Sigmoid colon (tissue), 7 donors: ENCODE measurements around the gene TRIM39. TPM values are rescaled to one million over a fixed set of nuclear protein-coding genes. Genes with fewer than 3 reads are reported as not detected.

ENCODE experiments used
- DNase-seq: peaks from one replicate; pipeline ENCODE4 v3.0.0-alpha.2; 2019
- H3K27ac ChIP-seq, 4 donors: fragments of 200-600 bp; sonication (generic); one replicate each; pipeline ENCODE4 v1.5.1; 2016 to 2019; ENCODE audit warnings: mild to moderate bottlenecking in 1 of 4
- H3K27me3 ChIP-seq, 3 donors: fragments of 200-600 bp; sonication (generic); one replicate each; pipeline ENCODE4 v1.5.1; 2019; ENCODE audit warnings: mild to moderate bottlenecking in 1 of 3
- H3K36me3 ChIP-seq, 4 donors: fragments of 200-600 bp; sonication (generic); one replicate each; pipeline ENCODE4 v1.5.1; 2016 to 2019
- H3K4me1 ChIP-seq, 4 donors: fragments of 200-600 bp; sonication (generic); one replicate each; pipeline ENCODE4 v1.5.1; 2017 to 2019
- H3K4me3 ChIP-seq, 4 donors: fragments of 200-600 bp; sonication (generic); one replicate each; pipeline ENCODE4 v1.5.1; 2017 to 2019; ENCODE audit warnings: mild to moderate bottlenecking in 2 of 4, moderate library complexity in 1 of 4
- H3K9me3 ChIP-seq, 4 donors: fragments of 200-600 bp in 3 of 4; sonication (generic) in 3 of 4; one replicate each; pipeline versions ENCODE4 v1.5.1 to v1.6.1; 2013 to 2019
- EP300 ChIP-seq, 4 donors: sonication (generic); formaldehyde crosslinking; IDR thresholded peaks; one replicate each; pipeline ENCODE4 v1.6.1; 2017; ENCODE audit warnings: antibody characterized with exemption in 4 of 4
- POLR2A ChIP-seq, 2 donors: fragments of 450-650 bp; IDR thresholded peaks; one replicate each; pipeline ENCODE4 v1.6.1; 2016; ENCODE audit warnings: antibody characterized with exemption in 2 of 2, mild to moderate bottlenecking in 2 of 2, moderate library complexity in 2 of 2
- POLR2AphosphoS5 ChIP-seq, 4 donors: sonication (generic); formaldehyde crosslinking; IDR thresholded peaks; one replicate each; pipeline ENCODE4 v1.6.1; 2017; ENCODE audit warnings: antibody characterized with exemption in 4 of 4
- WGBS, 2 donors: extraction: QIAGEN DNeasy Blood & Tissue Kit; methylation state at CpG; one replicate each; pipeline ENCODE4 v1.1.7; 2013; 5-methylcytosine and 5-hydroxymethylcytosine counted together
- intact Hi-C: fragments of 100-400 bp; cut with DNase I; formaldehyde crosslinking; loops from one replicate; pipeline ENCODE4 v1.15.1; 2023
- polyA plus RNA-seq, 3 donors: library from polyadenylated mRNA; stranded (reverse); fragments of 200-250 nt; gene quantifications; one replicate each; pipeline ENCODE4 v1.2.3, GENCODE V29; 2013
- small RNA-seq, 3 donors: library from RNA; depleted of rRNA; stranded (forward); fragments of <200 nt; gene quantifications; one replicate each; pipeline ENCODE3, GENCODE V24; 2016
- total RNA-seq, 4 donors: library from RNA; depleted of rRNA; stranded (reverse); fragments of >200 nt; gene quantifications; one replicate each; pipeline ENCODE4 v1.1.0, GENCODE V29; 2016
- TF ChIP-seq, protein P1 (sequence below), 4 experiments: fragments of 450-650 bp in 3 of 4; fragments of 200-600 bp in 1 of 4; IDR thresholded peaks; one replicate each; pipeline ENCODE4 v1.5.1; 2016 to 2019; ENCODE audit warnings: antibody characterized with exemption in 4 of 4, mild to moderate bottlenecking in 3 of 4, moderate library complexity in 2 of 4
- donor health status: healthy with polysubstance abuse.
- donor health status: Bipolar disorder and iron deficiency.
- donor health status: healthy.

Gene TRIM39
- total and polyA plus RNA-seq, 7 donors: 5.1 to 23.2 (median 11.9) TPM

DNA sequence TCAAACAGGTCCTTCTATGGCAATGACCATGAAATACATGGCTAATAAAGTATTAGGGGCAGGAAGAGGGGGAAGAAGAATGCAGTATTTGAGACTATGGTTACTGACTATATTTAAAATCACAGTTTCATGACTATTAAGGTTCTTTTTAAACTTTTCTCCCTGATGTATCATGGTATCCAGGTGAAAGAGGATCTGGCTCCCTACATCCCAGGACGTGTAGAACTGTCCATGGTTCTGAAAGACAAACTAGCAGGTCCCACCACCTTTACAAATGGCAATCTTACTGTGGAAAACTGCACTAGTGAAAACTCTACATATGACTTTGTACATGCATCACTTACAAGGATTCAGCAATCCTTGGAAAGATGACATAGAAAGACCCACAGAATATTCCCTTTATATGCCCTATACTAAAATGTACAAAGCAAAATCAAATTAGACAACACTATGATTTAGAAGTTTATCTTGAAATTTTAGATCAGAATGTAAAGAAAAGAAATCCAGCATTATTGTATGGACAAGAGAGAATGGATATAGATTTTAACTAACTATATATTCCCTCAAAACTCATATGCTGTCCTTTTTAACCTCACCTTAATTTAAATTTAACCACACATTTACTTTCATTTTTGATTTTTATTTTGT lies 51.7 kb downstream of the TRIM39 start:
- TF ChIP-seq EP300 (IDR thresholded peaks at IDR 0.05): no peak
- TF ChIP-seq, protein P1, sequence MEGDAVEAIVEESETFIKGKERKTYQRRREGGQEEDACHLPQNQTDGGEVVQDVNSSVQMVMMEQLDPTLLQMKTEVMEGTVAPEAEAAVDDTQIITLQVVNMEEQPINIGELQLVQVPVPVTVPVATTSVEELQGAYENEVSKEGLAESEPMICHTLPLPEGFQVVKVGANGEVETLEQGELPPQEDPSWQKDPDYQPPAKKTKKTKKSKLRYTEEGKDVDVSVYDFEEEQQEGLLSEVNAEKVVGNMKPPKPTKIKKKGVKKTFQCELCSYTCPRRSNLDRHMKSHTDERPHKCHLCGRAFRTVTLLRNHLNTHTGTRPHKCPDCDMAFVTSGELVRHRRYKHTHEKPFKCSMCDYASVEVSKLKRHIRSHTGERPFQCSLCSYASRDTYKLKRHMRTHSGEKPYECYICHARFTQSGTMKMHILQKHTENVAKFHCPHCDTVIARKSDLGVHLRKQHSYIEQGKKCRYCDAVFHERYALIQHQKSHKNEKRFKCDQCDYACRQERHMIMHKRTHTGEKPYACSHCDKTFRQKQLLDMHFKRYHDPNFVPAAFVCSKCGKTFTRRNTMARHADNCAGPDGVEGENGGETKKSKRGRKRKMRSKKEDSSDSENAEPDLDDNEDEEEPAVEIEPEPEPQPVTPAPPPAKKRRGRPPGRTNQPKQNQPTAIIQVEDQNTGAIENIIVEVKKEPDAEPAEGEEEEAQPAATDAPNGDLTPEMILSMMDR (IDR thresholded peaks at IDR 0.05): no peak
- TF ChIP-seq POLR2AphosphoS5 (IDR thresholded peaks at IDR 0.05): no peak
- no peak for TF ChIP-seq POLR2A (IDR thresholded peaks at IDR 0.05)
- no peak for DNase-seq
- H3K27ac ChIP-seq: no peak overlapping the region
- H3K36me3 ChIP-seq: no peaks in the 10 kb centered on the region
- 0% methylated on average over 1 of the region's 1 CpG for WGBS, 2 donors
- H3K4me1 ChIP-seq: no peaks in the 10 kb centered on the region
- intact Hi-C loops: no loop called here
- H3K4me3 ChIP-seq: no peak overlapping the region
- peaks cover 0 to 22% (median 0%) of the 10 kb centered on the region in 3 donors for H3K27me3 ChIP-seq
- H3K9me3 ChIP-seq: no peaks in the 10 kb centered on the region

DNA sequence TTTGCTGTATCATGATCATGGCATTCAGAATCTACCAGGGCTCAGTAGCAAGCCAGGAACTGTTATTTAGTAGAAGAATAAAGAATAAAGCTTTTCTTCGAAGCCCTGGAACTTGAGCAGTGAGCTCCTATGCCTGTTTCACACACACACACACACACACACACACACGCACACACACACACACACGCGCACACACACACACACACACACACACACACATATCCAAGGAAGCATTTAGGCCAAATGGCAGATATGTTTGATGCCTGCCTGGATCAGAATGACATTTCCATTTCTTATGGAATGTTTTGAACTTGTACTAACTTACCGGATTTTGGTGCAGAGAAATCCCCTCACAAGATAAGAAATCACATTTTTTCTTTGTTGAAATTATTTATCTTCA lies 53.7 kb downstream of the TRIM39 start:
- H3K36me3 ChIP-seq: no peaks in the 10 kb centered on the region
- H3K27me3 ChIP-seq: peaks cover 0 to 42% (median 0%) of the 10 kb centered on the region in 3 donors
- TF ChIP-seq POLR2AphosphoS5 (IDR thresholded peaks at IDR 0.05) (no peak), EP300 (IDR thresholded peaks at IDR 0.05) (no peak), POLR2A (IDR thresholded peaks at IDR 0.05) (no peak)
- TF ChIP-seq, protein P1 (IDR thresholded peaks at IDR 0.05): no peak
- no peak overlapping the region for H3K27ac ChIP-seq
- WGBS, 2 donors: 60% methylated on average over 5 of the region's 5 CpGs
- DNase-seq: no peak
- no peaks in the 10 kb centered on the region for H3K4me1 ChIP-seq
- intact Hi-C loops: no loop called here
- no peaks in the 10 kb centered on the region for H3K9me3 ChIP-seq
- H3K4me3 ChIP-seq: no peak overlapping the region

DNA sequence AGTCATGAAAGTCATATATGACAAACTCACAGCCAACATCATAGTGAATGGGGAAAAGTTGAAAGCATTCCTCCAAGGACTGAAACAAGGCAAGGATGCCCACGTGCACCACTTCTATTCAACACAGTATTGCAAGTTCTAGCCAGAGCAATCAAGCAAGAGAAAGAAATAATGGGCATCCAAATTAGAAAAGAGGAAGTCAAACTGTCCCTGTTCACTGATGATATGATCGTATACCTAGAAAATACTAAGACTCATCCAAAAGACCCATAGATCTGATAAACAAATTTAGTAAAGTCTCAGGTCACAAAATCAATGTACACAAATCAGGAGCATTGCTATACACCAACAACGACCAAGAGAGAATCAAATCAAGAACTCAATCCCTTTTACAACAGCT lies 59.4 kb downstream of the TRIM39 start:
- H3K27me3 ChIP-seq: peaks cover 0 to 53% (median 0%) of the 10 kb centered on the region in 3 donors

DNA sequence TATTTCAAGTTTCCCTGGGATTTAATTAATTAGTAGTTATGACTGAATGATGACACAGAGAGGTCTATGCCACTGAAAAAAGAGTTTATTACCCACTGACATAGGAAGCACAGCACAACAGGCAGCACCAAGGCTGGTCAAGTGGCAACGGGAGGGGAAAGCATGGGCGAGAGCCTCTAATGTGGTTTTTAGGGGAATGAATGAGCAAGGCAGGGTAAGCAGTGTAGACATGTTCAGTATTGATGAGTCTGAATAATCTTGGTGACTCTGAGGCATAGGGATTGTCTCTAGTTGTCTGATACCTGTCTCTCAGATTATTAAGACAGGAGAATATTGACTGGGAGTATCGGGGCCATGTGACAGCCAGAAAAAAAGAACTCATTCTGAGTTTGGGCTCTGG lies 64.5 kb downstream of the TRIM39 start:
- Histone ChIP-seq H3K36me3 (no peaks in the 10 kb centered on the region), H3K4me3 (no peak overlapping the region), H3K9me3 (no peaks in the 10 kb centered on the region), H3K27ac (no peak overlapping the region), H3K27me3 (peaks cover 0 to 19% (median 0%) of the 10 kb centered on the region in 3 donors), H3K4me1 (no peaks in the 10 kb centered on the region)
- intact Hi-C loops: no loop called here
- no peak for TF ChIP-seq POLR2AphosphoS5 (IDR thresholded peaks at IDR 0.05)
- TF ChIP-seq, protein P1 (IDR thresholded peaks at IDR 0.05): no peak
- no peak for TF ChIP-seq POLR2A (IDR thresholded peaks at IDR 0.05)
- TF ChIP-seq EP300 (IDR thresholded peaks at IDR 0.05): no peak
- no peak for DNase-seq
- 60 to 66% methylated on average over 3 of the region's 3 CpGs for WGBS, 2 donors

More for the DNA sequence above, 59.4 kb downstream of the TRIM39 start:
- TF ChIP-seq POLR2AphosphoS5 (IDR thresholded peaks at IDR 0.05) (no peak), POLR2A (IDR thresholded peaks at IDR 0.05) (no peak), EP300 (IDR thresholded peaks at IDR 0.05) (no peak)
- TF ChIP-seq, protein P1 (IDR thresholded peaks at IDR 0.05): no peak
- no peaks in the 10 kb centered on the region for H3K36me3 ChIP-seq
- no peak overlapping the region for H3K27ac ChIP-seq
- DNase-seq: no peak
- no peaks in the 10 kb centered on the region for H3K9me3 ChIP-seq
- no peaks in the 10 kb centered on the region for H3K4me1 ChIP-seq
- WGBS, 2 donors: 36 to 42% methylated on average over 3 of the region's 3 CpGs
- intact Hi-C loops: no loop called here
- no peak overlapping the region for H3K4me3 ChIP-seq

Small RNA genes within 50 kb of the gene (small RNA-seq; reads per million reads assigned to genes)
- gene HLA-N: 0 reads per million in 3 donors

Other genes starting within 250 kb of the TRIM39 start
- gene TRIM31, start 213.8 kb upstream of the TRIM39 start, total RNA-seq: 1 to 10 TPM in 1 of 4 donors, under 1 TPM in 1, not detected in 2; 0.36 to 2.2 TPM
- gene TRIM31, start 213.8 kb upstream of the TRIM39 start, polyA plus RNA-seq: 100 to 1,000 TPM in 2 of 3 donors, 10 to 100 TPM in 1; 92.2 to 133 (median 118) TPM
- gene TRIM40, start 190.8 kb upstream of the TRIM39 start, total RNA-seq: not detected
- gene TRIM40, start 190.8 kb upstream of the TRIM39 start, polyA plus RNA-seq: 10 to 100 TPM in 2 of 3 donors, 1 to 10 TPM in 1; 6.6 to 23.8 (median 18.9) TPM
- under 1 TPM in 1 of 4 donors, not detected in 3; 0.36 TPM for gene TRIM10, start 165.7 kb upstream of the TRIM39 start, total RNA-seq
- 1 to 10 TPM; 2.7 to 4.8 (median 3.5) TPM for gene TRIM10, start 165.7 kb upstream of the TRIM39 start, polyA plus RNA-seq
- under 1 TPM in 2 of 4 donors, not detected in 2; 0.28 to 0.36 TPM for gene TRIM15, start 163.4 kb upstream of the TRIM39 start, total RNA-seq
- gene TRIM15, start 163.4 kb upstream of the TRIM39 start, polyA plus RNA-seq: 10 to 100 TPM; 38.4 to 52.0 (median 46.0) TPM
- 10 to 100 TPM; 34.2 to 42.7 (median 41.4) TPM for gene TRIM26, start 113.5 kb upstream of the TRIM39 start, total RNA-seq
- 10 to 100 TPM; 35.4 to 60.4 (median 39.3) TPM for gene TRIM26, start 113.5 kb upstream of the TRIM39 start, polyA plus RNA-seq
- 100 to 1,000 TPM; 134 to 150 (median 141) TPM for gene RPP21, start 18.2 kb downstream of the TRIM39 start, total RNA-seq
- gene RPP21, start 18.2 kb downstream of the TRIM39 start, polyA plus RNA-seq: 10 to 100 TPM; 74.7 to 86.8 (median 76.3) TPM
- gene HLA-E, start 162.6 kb downstream of the TRIM39 start, total RNA-seq: 100 to 1,000 TPM; 323 to 462 (median 387) TPM
- 100 to 1,000 TPM; 139 to 753 (median 181) TPM for gene HLA-E, start 162.6 kb downstream of the TRIM39 start, polyA plus RNA-seq
- gene GNL1, start 229.6 kb downstream of the TRIM39 start, total RNA-seq: 10 to 100 TPM; 31.6 to 36.3 (median 33.7) TPM
- 10 to 100 TPM; 27.7 to 50.6 (median 43.2) TPM for gene GNL1, start 229.6 kb downstream of the TRIM39 start, polyA plus RNA-seq
- gene PRR3, start 230.4 kb downstream of the TRIM39 start, total RNA-seq: 10 to 100 TPM in 1 of 4 donors, 1 to 10 TPM in 3; 3.7 to 21.1 (median 4.6) TPM
- gene PRR3, start 230.4 kb downstream of the TRIM39 start, polyA plus RNA-seq: 1 to 10 TPM; 2.8 to 7.6 (median 3.0) TPM
- gene ABCF1, start 244.5 kb downstream of the TRIM39 start, total RNA-seq: 10 to 100 TPM; 26.9 to 38.8 (median 33.6) TPM
- 10 to 100 TPM; 17.4 to 46.7 (median 25.4) TPM for gene ABCF1, start 244.5 kb downstream of the TRIM39 start, polyA plus RNA-seq